Liver (tissue), 9 donors: ENCODE data around the gene TEX53. TPM values are rescaled to one million over a fixed set of nuclear protein-coding genes. Genes with fewer than 3 reads are reported as not detected.

ENCODE experiments used
- DNase-seq: peaks from one replicate; pipeline ENCODE4 v3.0.0-alpha.2; 2017; ENCODE audit warnings: low spot score
- H3K27ac ChIP-seq, 2 donors: one replicate each; pipeline ENCODE4 v1.7.0; 2013; ENCODE audit warnings: inconsistent platforms in 2 of 2, low read length in 2 of 2, control low read depth in 1 of 2, low read depth in 1 of 2, mild to moderate bottlenecking in 1 of 2
- H3K27me3 ChIP-seq, 4 donors: one replicate each; pipeline versions ENCODE4 v1.6.1 to v1.7.0; 2013; ENCODE audit warnings: low read length in 3 of 4, inconsistent platforms in 1 of 4, mild to moderate bottlenecking in 1 of 4, moderate library complexity in 1 of 4; ENCODE audit not compliant: control insufficient read depth in 4 of 4, insufficient read depth in 4 of 4
- H3K36me3 ChIP-seq, 4 donors: one replicate each; pipeline versions ENCODE4 v1.6.1 to v1.7.0; 2013; ENCODE audit warnings: low read length in 3 of 4, mild to moderate bottlenecking in 3 of 4, low read depth in 1 of 4, moderate library complexity in 1 of 4; ENCODE audit not compliant: control insufficient read depth in 4 of 4, insufficient read depth in 3 of 4
- H3K4me1 ChIP-seq, 4 donors: one replicate each; pipeline versions ENCODE4 v1.6.1 to v1.7.0; 2013; ENCODE audit warnings: low read length in 3 of 4, mild to moderate bottlenecking in 3 of 4, moderate library complexity in 1 of 4; ENCODE audit not compliant: control insufficient read depth in 4 of 4, insufficient read depth in 4 of 4
- H3K4me3 ChIP-seq, 3 donors: one replicate each; pipeline versions ENCODE4 v1.6.1 to v1.7.0; 2013; ENCODE audit warnings: low read length in 3 of 3, control low read depth in 1 of 3, low read depth in 1 of 3, mild to moderate bottlenecking in 1 of 3
- H3K9ac ChIP-seq, 2 donors: one replicate each; pipeline ENCODE4 v1.7.0; 2013; ENCODE audit warnings: low read length in 2 of 2, mild to moderate bottlenecking in 2 of 2, moderate library complexity in 2 of 2, control low read depth in 1 of 2, low read depth in 1 of 2
- H3K9me3 ChIP-seq, 4 donors: one replicate each; pipeline versions ENCODE4 v1.6.1 to v1.7.0; 2013; ENCODE audit warnings: low read length in 3 of 4; ENCODE audit not compliant: control insufficient read depth in 4 of 4
- EGR1 ChIP-seq, 2 donors: IDR thresholded peaks; 2 replicates each; pipeline ENCODE4 v1.6.1; 2016 to 2018; ENCODE audit warnings: antibody characterized with exemption in 2 of 2, low read depth in 2 of 2
- FOXA1 ChIP-seq: IDR thresholded peaks from 2 replicates; pipeline ENCODE4 v1.6.1; 2016; ENCODE audit warnings: antibody characterized with exemption
- FOXA2 ChIP-seq: IDR thresholded peaks from 2 replicates; pipeline ENCODE4 v1.6.1; 2016; ENCODE audit warnings: antibody characterized with exemption
- GABPA ChIP-seq, 2 donors: IDR thresholded peaks in 1 of 2; conservative IDR thresholded peaks in 1 of 2; 2 replicates each; pipeline ENCODE4 v1.6.1; 2016; ENCODE audit warnings: antibody characterized with exemption in 2 of 2, mild to moderate bottlenecking in 1 of 2, moderate library complexity in 1 of 2
- HNF4A ChIP-seq, 2 donors: conservative IDR thresholded peaks; 2 replicates each; pipeline ENCODE4 v1.6.1; 2016; ENCODE audit warnings: antibody characterized with exemption in 2 of 2, mild to moderate bottlenecking in 2 of 2
- HNF4G ChIP-seq: IDR thresholded peaks from 2 replicates; pipeline ENCODE4 v1.6.1; 2016; ENCODE audit warnings: antibody characterized with exemption
- JUND ChIP-seq, 2 donors: IDR thresholded peaks; 2 replicates each; pipeline ENCODE4 v1.6.1; 2016; ENCODE audit warnings: antibody characterized with exemption in 2 of 2
- MAX ChIP-seq: IDR thresholded peaks from 2 replicates; pipeline ENCODE4 v1.6.1; 2016; ENCODE audit warnings: antibody characterized with exemption
- NR2F2 ChIP-seq: IDR thresholded peaks from 2 replicates; pipeline ENCODE4 v1.6.1; 2016; ENCODE audit warnings: antibody characterized with exemption
- RAD21 ChIP-seq, 2 donors: IDR thresholded peaks; 2 replicates each; pipeline ENCODE4 v1.6.1; 2016; ENCODE audit warnings: antibody characterized with exemption in 2 of 2, mild to moderate bottlenecking in 2 of 2
- REST ChIP-seq: IDR thresholded peaks from 2 replicates; pipeline ENCODE4 v1.6.1; 2016; ENCODE audit warnings: antibody characterized with exemption, mild to moderate bottlenecking
- RXRA ChIP-seq, 2 donors: IDR thresholded peaks; 2 replicates each; pipeline ENCODE4 v1.6.1; 2017 to 2018; ENCODE audit warnings: antibody characterized with exemption in 2 of 2, mild to moderate bottlenecking in 1 of 2
- SP1 ChIP-seq: IDR thresholded peaks from 2 replicates; pipeline ENCODE4 v1.6.1; 2018; ENCODE audit warnings: antibody characterized with exemption, mild to moderate bottlenecking
- TAF1 ChIP-seq: conservative IDR thresholded peaks from 2 replicates; pipeline ENCODE4 v1.6.1; 2016; ENCODE audit warnings: antibody characterized with exemption, mild to moderate bottlenecking
- YY1 ChIP-seq: IDR thresholded peaks from 2 replicates; pipeline ENCODE4 v1.6.1; 2016; ENCODE audit warnings: antibody characterized with exemption, mild to moderate bottlenecking
- WGBS: extraction: QIAGEN DNeasy Blood & Tissue Kit; methylation state at CpG from one replicate; pipeline ENCODE4 v1.1.7; 2013; 5-methylcytosine and 5-hydroxymethylcytosine counted together
- polyA plus RNA-seq, 2 donors: library from polyadenylated mRNA; stranded (reverse) in 1 of 2; unstranded in 1 of 2; fragments of 200-250 nt in 1 of 2; fragments of >200 nt in 1 of 2; fragmentation: Nextera tagmentation in 1 of 2; extraction: Ambion mirVana in 1 of 2; gene quantifications; one replicate each; pipeline versions ENCODE4 v1.2.1 to v1.2.3, GENCODE V29; 2013 to 2015
- total RNA-seq, 2 donors: library from RNA; depleted of rRNA; stranded (reverse); fragments of >200 nt; gene quantifications; one replicate each; pipeline ENCODE4 v1.2.3, GENCODE V29; 2014
- TF ChIP-seq, protein P1 (sequence below): fragments of 150-350 bp; IDR thresholded peaks from 2 replicates; pipeline ENCODE4 v1.5.1; 2017; ENCODE audit warnings: improper control_type of control experiment, low read depth, low read length; ENCODE audit not compliant: missing input control
- TF ChIP-seq, protein P2 (sequence below): IDR thresholded peaks from 2 replicates; pipeline ENCODE4 v1.6.1; 2016; ENCODE audit warnings: antibody characterized with exemption
- TF ChIP-seq, protein P3 (sequence below): IDR thresholded peaks from 2 replicates; pipeline ENCODE4 v1.6.1; 2016; ENCODE audit warnings: antibody characterized with exemption
- donor health status: healthy.
- donor health status: healthy.
- donor health status: healthy.
- donor health status: healthy.
- donor health status: healthy.

The TEX53 gene
- total and polyA plus RNA-seq, 4 donors = not detected

- no peaks in the 10 kb centered on the region for H3K9me3 ChIP-seq
- no peaks in the 10 kb centered on the region for H3K36me3 ChIP-seq
- H3K27me3 ChIP-seq = no peaks in the 10 kb centered on the region
- TF ChIP-seq FOXA1 = no peak
- no peak for TF ChIP-seq HNF4G
- TF ChIP-seq JUND (IDR thresholded peaks at IDR 0.05) = no peak
- no peak for TF ChIP-seq EGR1 (IDR thresholded peaks at IDR 0.05; ENCODE audit: low read depth in 2 of 2)
- TF ChIP-seq RAD21 (IDR thresholded peaks at IDR 0.05) = no peak
- TF ChIP-seq NR2F2 = no peak
- no peak for TF ChIP-seq YY1
- TF ChIP-seq TAF1 = no peak
- no peak for TF ChIP-seq FOXA2
- TF ChIP-seq, protein P1, sequence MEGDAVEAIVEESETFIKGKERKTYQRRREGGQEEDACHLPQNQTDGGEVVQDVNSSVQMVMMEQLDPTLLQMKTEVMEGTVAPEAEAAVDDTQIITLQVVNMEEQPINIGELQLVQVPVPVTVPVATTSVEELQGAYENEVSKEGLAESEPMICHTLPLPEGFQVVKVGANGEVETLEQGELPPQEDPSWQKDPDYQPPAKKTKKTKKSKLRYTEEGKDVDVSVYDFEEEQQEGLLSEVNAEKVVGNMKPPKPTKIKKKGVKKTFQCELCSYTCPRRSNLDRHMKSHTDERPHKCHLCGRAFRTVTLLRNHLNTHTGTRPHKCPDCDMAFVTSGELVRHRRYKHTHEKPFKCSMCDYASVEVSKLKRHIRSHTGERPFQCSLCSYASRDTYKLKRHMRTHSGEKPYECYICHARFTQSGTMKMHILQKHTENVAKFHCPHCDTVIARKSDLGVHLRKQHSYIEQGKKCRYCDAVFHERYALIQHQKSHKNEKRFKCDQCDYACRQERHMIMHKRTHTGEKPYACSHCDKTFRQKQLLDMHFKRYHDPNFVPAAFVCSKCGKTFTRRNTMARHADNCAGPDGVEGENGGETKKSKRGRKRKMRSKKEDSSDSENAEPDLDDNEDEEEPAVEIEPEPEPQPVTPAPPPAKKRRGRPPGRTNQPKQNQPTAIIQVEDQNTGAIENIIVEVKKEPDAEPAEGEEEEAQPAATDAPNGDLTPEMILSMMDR = no peak
- TF ChIP-seq HNF4A (conservative IDR thresholded peaks at IDR 0.05) = no peak
- TF ChIP-seq, protein P2, sequence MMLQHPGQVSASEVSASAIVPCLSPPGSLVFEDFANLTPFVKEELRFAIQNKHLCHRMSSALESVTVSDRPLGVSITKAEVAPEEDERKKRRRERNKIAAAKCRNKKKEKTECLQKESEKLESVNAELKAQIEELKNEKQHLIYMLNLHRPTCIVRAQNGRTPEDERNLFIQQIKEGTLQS = no peak
- TF ChIP-seq MAX = no peak
- TF ChIP-seq GABPA (IDR thresholded peaks at IDR 0.05 in 1 of 2, conservative IDR thresholded peaks at IDR 0.05 in 1 of 2) = no peak
- no peak for TF ChIP-seq RXRA (IDR thresholded peaks at IDR 0.05)
- TF ChIP-seq, protein P3, sequence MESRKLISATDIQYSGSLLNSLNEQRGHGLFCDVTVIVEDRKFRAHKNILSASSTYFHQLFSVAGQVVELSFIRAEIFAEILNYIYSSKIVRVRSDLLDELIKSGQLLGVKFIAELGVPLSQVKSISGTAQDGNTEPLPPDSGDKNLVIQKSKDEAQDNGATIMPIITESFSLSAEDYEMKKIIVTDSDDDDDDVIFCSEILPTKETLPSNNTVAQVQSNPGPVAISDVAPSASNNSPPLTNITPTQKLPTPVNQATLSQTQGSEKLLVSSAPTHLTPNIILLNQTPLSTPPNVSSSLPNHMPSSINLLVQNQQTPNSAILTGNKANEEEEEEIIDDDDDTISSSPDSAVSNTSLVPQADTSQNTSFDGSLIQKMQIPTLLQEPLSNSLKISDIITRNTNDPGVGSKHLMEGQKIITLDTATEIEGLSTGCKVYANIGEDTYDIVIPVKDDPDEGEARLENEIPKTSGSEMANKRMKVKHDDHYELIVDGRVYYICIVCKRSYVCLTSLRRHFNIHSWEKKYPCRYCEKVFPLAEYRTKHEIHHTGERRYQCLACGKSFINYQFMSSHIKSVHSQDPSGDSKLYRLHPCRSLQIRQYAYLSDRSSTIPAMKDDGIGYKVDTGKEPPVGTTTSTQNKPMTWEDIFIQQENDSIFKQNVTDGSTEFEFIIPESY = no peak
- TF ChIP-seq SP1 = no peak
- no peak for TF ChIP-seq REST
- H3K4me1 ChIP-seq = peaks cover 0 to 19% (median 6%) of the 10 kb centered on the region in 4 donors
- no peak overlapping the region for H3K9ac ChIP-seq
- H3K27ac ChIP-seq = no peak overlapping the region
- no peak overlapping the region for H3K4me3 ChIP-seq
- 65% methylated on average over 3 of the region's 3 CpGs for WGBS
- DNase-seq = no peak
Observed at GRCh38 chr9:114613919-114614318, 43.7 kb downstream of the TEX53 start.

GRCh38 chr9:114613087-114613486, 44.5 kb downstream of the TEX53 start:
- H3K4me1 ChIP-seq = peaks cover 0 to 19% (median 6%) of the 10 kb centered on the region in 4 donors

More at GRCh38 chr9:114613087-114613486, 44.5 kb downstream of the TEX53 start:
- Histone ChIP-seq H3K4me3 (no peak overlapping the region), H3K36me3 (no peaks in the 10 kb centered on the region), H3K9me3 (no peaks in the 10 kb centered on the region), H3K27me3 (no peaks in the 10 kb centered on the region), H3K27ac (no peak overlapping the region), H3K9ac (no peak overlapping the region)
- no peak for DNase-seq
- WGBS = 89% methylated on average over 7 of the region's 7 CpGs
- TF ChIP-seq RAD21 (IDR thresholded peaks at IDR 0.05) (no peak), HNF4G (no peak), HNF4A (conservative IDR thresholded peaks at IDR 0.05) (no peak), FOXA2 (no peak), GABPA (IDR thresholded peaks at IDR 0.05 in 1 of 2, conservative IDR thresholded peaks at IDR 0.05 in 1 of 2) (no peak), TAF1 (no peak), RXRA (IDR thresholded peaks at IDR 0.05) (no peak)
- TF ChIP-seq, protein P3 = no peak
- TF ChIP-seq, protein P1 = no peak
